GM12878 (cell line): ENCODE measurements around the gene KRT31.
"Not testable (repeated sequence)": the region's sequence is repeated elsewhere in the genome, so short reads cannot be mapped to it uniquely, and the experiment has no call there.

Experiments used
- CEBPZ ChIP-seq: fragments of 150-350 bp; IDR thresholded peaks from 2 replicates; pipeline ENCODE4 v1.6.1; 2016; ENCODE audit warnings: low read depth, low read length
- CTCF ChIP-seq, 3 experiments: IDR thresholded peaks in 2 of 3; conservative IDR thresholded peaks in 1 of 3; 2 replicates each; pipeline ENCODE4 v1.5.1; 2011; ENCODE audit warnings: low read depth in 3 of 3, low read length in 3 of 3, mild to moderate bottlenecking in 3 of 3, control low read depth in 2 of 3, moderate library complexity in 2 of 3, inconsistent platforms in 1 of 3, mixed read lengths in 1 of 3; ENCODE audit not compliant: control insufficient read depth in 2 of 3, insufficient read depth in 1 of 3; ENCODE audit errors: extremely low read depth in 1 of 3
- NKRF ChIP-seq: fragments of 450-650 bp; conservative IDR thresholded peaks from 2 replicates; pipeline ENCODE4 v1.6.1; 2017; ENCODE audit warnings: mild to moderate bottlenecking, moderate library complexity
- POLR2A ChIP-seq: IDR thresholded peaks from 2 replicates; pipeline ENCODE4 v1.6.1; 2011; ENCODE audit warnings: low read depth, mild to moderate bottlenecking, low read length
- RAD21 ChIP-seq: IDR thresholded peaks from 2 replicates; pipeline ENCODE4 v1.6.1; 2011; ENCODE audit warnings: mild to moderate bottlenecking, low read depth, low read length, moderate library complexity; ENCODE audit not compliant: insufficient read depth
- RCOR1 ChIP-seq: conservative IDR thresholded peaks from 2 replicates; pipeline ENCODE4 v1.6.1; 2012; ENCODE audit warnings: low read depth, low read length, improper control_type of control experiment
- REST ChIP-seq: IDR thresholded peaks from 2 replicates; pipeline ENCODE4 v1.6.1; 2012; ENCODE audit warnings: mild to moderate bottlenecking, low read depth, low read length
- RFX5 ChIP-seq: IDR thresholded peaks from 2 replicates; pipeline ENCODE4 v1.6.1; 2011; ENCODE audit warnings: low read depth, low read length, improper control_type of control experiment
- SUPT20H ChIP-seq: IDR thresholded peaks from 2 replicates; pipeline ENCODE4 v1.6.1; 2011; ENCODE audit warnings: low read depth, mild to moderate bottlenecking, low read length, moderate library complexity, borderline replicate concordance; ENCODE audit not compliant: control insufficient read depth
- TAF1 ChIP-seq: IDR thresholded peaks from 2 replicates; pipeline ENCODE4 v1.6.1; 2011; ENCODE audit warnings: mild to moderate bottlenecking, low read depth, low read length, borderline replicate concordance

GRCh38 chr17:41346421-41346820, 51.0 kb downstream of the KRT31 start:
- not testable (repeated sequence) for TF ChIP-seq CTCF (IDR thresholded peaks at IDR 0.05 in 2 of 3, conservative IDR thresholded peaks at IDR 0.05 in 1 of 3; ENCODE audit: control insufficient read depth in 2 of 3, extremely low read depth in 1 of 3, insufficient read depth in 1 of 3, low read depth in 3 of 3, low read length in 3 of 3); TAF1; POLR2A; RFX5; CEBPZ; SUPT20H; NKRF; REST; RAD21; RCOR1
